Activated T-helper 1 cell treated with anti-CD3 and anti-CD28 coated beads, Interleukin-12 subunit alpha, Interleukin-12 subunit beta, Interleukin-2, Interleukin-4 antibody, amounts not matched to agents 30 ng/mL and 10 ng/mL and 1 ng/mL, durations not matched to agents 14 hours and 24 hours and 36 hours (primary cell): ENCODE measurements around the gene MPZL2. TPM values are rescaled to one million over a fixed set of nuclear protein-coding genes. Genes with fewer than 3 reads are reported as not detected.

ENCODE experiments used
- DNase-seq: peaks from one replicate; pipeline ENCODE4 v3.0.0; 2021; ENCODE audit warnings: low spot score
- H3K27ac Mint-ChIP-seq: one replicate; pipeline ENCODE4 v1.8.0; 2021; ENCODE audit warnings: mild to moderate bottlenecking, mixed read lengths
- H3K27me3 Mint-ChIP-seq: one replicate; pipeline ENCODE4 v1.8.0; 2022; ENCODE audit warnings: mild to moderate bottlenecking, moderate library complexity, mixed read lengths; ENCODE audit not compliant: insufficient read depth
- H3K36me3 Mint-ChIP-seq: one replicate; pipeline ENCODE4 v1.8.0; 2021; ENCODE audit warnings: low read depth, mixed read lengths
- H3K4me1 Mint-ChIP-seq: one replicate; pipeline ENCODE4 v1.8.0; 2021; ENCODE audit warnings: low read depth, mixed read lengths
- H3K4me3 Mint-ChIP-seq: one replicate; pipeline ENCODE4 v1.8.0; 2021; ENCODE audit warnings: mild to moderate bottlenecking, moderate library complexity, mixed read lengths
- H3K9me3 Mint-ChIP-seq: one replicate; pipeline ENCODE4 v1.8.0; 2021; ENCODE audit warnings: mixed read lengths
- intact Hi-C: fragments of 100-400 bp; cut with micrococcal nuclease; formaldehyde crosslinking; loops from one replicate; pipeline ENCODE4 v1.15.1; 2024
- total RNA-seq: library from RNA; stranded (reverse); gene quantifications from 2 replicates; pipeline ENCODE4 v1.2.3, GENCODE V29; 2022

The MPZL2 gene
- total RNA-seq, 1 donor from 2014 or later = 13.2 TPM

- intact Hi-C loops = no loop called here
- Mint-ChIP-seq H3K4me1 (peaks cover 93% of the 10 kb centered on the region), H3K4me3 (peak overlapping the region; percentile 56)
Measured at GRCh38 chr11:118213201-118213600, 50.9 kb downstream of the MPZL2 start.

GRCh38 chr11:118212781-118213191 is 51.3 kb downstream of the MPZL2 start:
- H3K9me3 Mint-ChIP-seq = no peaks in the 10 kb centered on the region
- no peak for DNase-seq

More at GRCh38 chr11:118213201-118213600, 50.9 kb downstream of the MPZL2 start:
- no peak for DNase-seq
- Mint-ChIP-seq H3K27ac (peak overlapping the region; percentile 94), H3K27me3 (no peaks in the 10 kb centered on the region), H3K9me3 (no peaks in the 10 kb centered on the region), H3K36me3 (peaks cover 65% of the 10 kb centered on the region)

GRCh38 chr11:118212131-118212725 is 51.9 kb downstream of the MPZL2 start:
- Mint-ChIP-seq H3K36me3 (peaks cover 69% of the 10 kb centered on the region), H3K4me1 (peaks cover 93% of the 10 kb centered on the region), H3K27ac (peak overlapping the region; percentile 37), H3K27me3 (no peaks in the 10 kb centered on the region), H3K4me3 (no peak overlapping the region), H3K9me3 (no peaks in the 10 kb centered on the region)
- intact Hi-C loops = no loop called here
- DNase-seq = no peak

More at GRCh38 chr11:118212781-118213191, 51.3 kb downstream of the MPZL2 start:
- H3K36me3 Mint-ChIP-seq = peaks cover 68% of the 10 kb centered on the region
- intact Hi-C loops = no loop called here
- peaks cover 93% of the 10 kb centered on the region for H3K4me1 Mint-ChIP-seq
- H3K27ac Mint-ChIP-seq = peak overlapping the region; percentile 94
- H3K27me3 Mint-ChIP-seq = no peaks in the 10 kb centered on the region
- H3K4me3 Mint-ChIP-seq = peak overlapping the region; percentile 56

- no peak overlapping the region for H3K27ac Mint-ChIP-seq
Measured at GRCh38 chr11:118211006-118211405, 53.1 kb downstream of the MPZL2 start.

GRCh38 chr11:118210323-118210722 is 53.8 kb downstream of the MPZL2 start:
- Mint-ChIP-seq H3K4me1 (peaks cover 95% of the 10 kb centered on the region), H3K9me3 (peaks cover 9% of the 10 kb centered on the region), H3K4me3 (peak overlapping the region; percentile 47), H3K27me3 (no peaks in the 10 kb centered on the region), H3K27ac (no peak overlapping the region), H3K36me3 (peaks cover 86% of the 10 kb centered on the region)
- intact Hi-C loops = no loop called here
- no peak for DNase-seq

More at GRCh38 chr11:118211006-118211405, 53.1 kb downstream of the MPZL2 start:
- DNase-seq = no peak
- H3K4me1 Mint-ChIP-seq = peaks cover 94% of the 10 kb centered on the region
- H3K4me3 Mint-ChIP-seq = no peak overlapping the region
- intact Hi-C loops = no loop called here
- no peaks in the 10 kb centered on the region for H3K27me3 Mint-ChIP-seq
- peaks cover 81% of the 10 kb centered on the region for H3K36me3 Mint-ChIP-seq
- peaks cover 4% of the 10 kb centered on the region for H3K9me3 Mint-ChIP-seq

GRCh38 chr11:118209033-118209432 is 55.1 kb downstream of the MPZL2 start:
- Mint-ChIP-seq H3K27ac (peak overlapping the region; percentile 75), H3K4me1 (peaks cover 83% of the 10 kb centered on the region), H3K36me3 (peaks cover 80% of the 10 kb centered on the region), H3K4me3 (no peak overlapping the region), H3K9me3 (peaks cover 9% of the 10 kb centered on the region), H3K27me3 (no peaks in the 10 kb centered on the region)
- no peak for DNase-seq
- intact Hi-C loops = loop anchor here (1.0 kb wide), 1 partner anchor 8 kb away; no protein-coding TSS in a partner anchor

- no peak for DNase-seq
- Mint-ChIP-seq H3K36me3 (peaks cover 61% of the 10 kb centered on the region), H3K27ac (peak overlapping the region; percentile 99)
Measured at GRCh38 chr11:118207079-118207478, 57.0 kb downstream of the MPZL2 start.

GRCh38 chr11:118206391-118207031 is 57.6 kb downstream of the MPZL2 start:
- Mint-ChIP-seq H3K27me3 (no peaks in the 10 kb centered on the region), H3K36me3 (peaks cover 55% of the 10 kb centered on the region), H3K4me3 (peak overlapping the region; percentile 63), H3K27ac (peak overlapping the region; percentile 99), H3K4me1 (peaks cover 58% of the 10 kb centered on the region), H3K9me3 (peaks cover 9% of the 10 kb centered on the region)
- intact Hi-C loops = loop anchor here (1.0 kb wide), 1 partner anchor 11 kb away; no protein-coding TSS in a partner anchor
- no peak for DNase-seq

More at GRCh38 chr11:118207079-118207478, 57.0 kb downstream of the MPZL2 start:
- intact Hi-C loops = loop anchor here (1.0 kb wide), 1 partner anchor 10 kb away; no protein-coding TSS in a partner anchor
- Mint-ChIP-seq H3K4me3 (peak overlapping the region; percentile 63), H3K9me3 (peaks cover 9% of the 10 kb centered on the region), H3K4me1 (peaks cover 64% of the 10 kb centered on the region), H3K27me3 (no peaks in the 10 kb centered on the region)

- Mint-ChIP-seq H3K27ac (peak overlapping the region; percentile 99), H3K9me3 (peaks cover 9% of the 10 kb centered on the region), H3K4me3 (peak overlapping the region; percentile 63), H3K36me3 (peaks cover 48% of the 10 kb centered on the region), H3K4me1 (peaks cover 51% of the 10 kb centered on the region), H3K27me3 (no peaks in the 10 kb centered on the region)
- intact Hi-C loops = no loop called here
- no peak for DNase-seq
Measured at GRCh38 chr11:118205606-118206378, 58.3 kb downstream of the MPZL2 start.

Other genes starting within 250 kb of the MPZL2 start
- not detected in 2 replicates for gene TMPRSS4, start 187.2 kb downstream of the MPZL2 start, total RNA-seq
- 0.10 and 0.16 TPM in 2 replicates for gene SMIM35, start 177.3 kb downstream of the MPZL2 start, total RNA-seq
- 0.08 TPM in 1 of 2 replicates, not detected in the other for gene SCN4B, start 111.5 kb downstream of the MPZL2 start, total RNA-seq
- gene SCN2B, start 87.7 kb downstream of the MPZL2 start, total RNA-seq = not detected in 2 replicates
- gene JAML, start 39.3 kb downstream of the MPZL2 start, total RNA-seq = 264 and 271 TPM in 2 replicates
- gene MPZL3, start 11.9 kb downstream of the MPZL2 start, total RNA-seq = 63.5 and 69.3 TPM in 2 replicates
- 630 and 646 TPM in 2 replicates for gene CD3E, start 40.4 kb upstream of the MPZL2 start, total RNA-seq
- gene CD3D, start 78.4 kb upstream of the MPZL2 start, total RNA-seq = 486 and 491 TPM in 2 replicates
- gene CD3G, start 80.0 kb upstream of the MPZL2 start, total RNA-seq = 134 and 145 TPM in 2 replicates
- 44.1 and 46.0 TPM in 2 replicates for gene UBE4A, start 95.3 kb upstream of the MPZL2 start, total RNA-seq
- gene ATP5MG, start 137.3 kb upstream of the MPZL2 start, total RNA-seq = 205 and 216 TPM in 2 replicates
- gene KMT2A, start 172.2 kb upstream of the MPZL2 start, total RNA-seq = 78.4 and 87.8 TPM in 2 replicates